GM04503 (cell line): ENCODE results near the gene RSPO3.
"Not testable (repeated sequence)": the region's sequence is repeated elsewhere in the genome, so short reads cannot be mapped to it uniquely, and the experiment has no call there.

Experiments used
- DNase-seq: peaks from one replicate; pipeline ENCODE4 v3.0.0-alpha.2; 2012; ENCODE audit warnings: low read depth

RSPO3 gene

GRCh38 chr6:127118298-127119101, at the start of gene RSPO3:
TSS of gene RSPO3 (plus strand) at chr6:127118671. CDS start at chr6:127119193, 522 bp downstream.
- DNase-seq = no peak

GRCh38 chr6:127069659-127070279, 48.7 kb upstream of the RSPO3 start:
- DNase-seq = no peak

- no peak for DNase-seq
These were observed 45.2 kb upstream of the RSPO3 start for GRCh38 chr6:127073222-127073621.

GRCh38 chr6:127076466-127076865, 42.0 kb upstream of the RSPO3 start:
- DNase-seq = no peak

- DNase-seq = no peak
These were observed 40.6 kb upstream of the RSPO3 start for GRCh38 chr6:127077886-127078285.

- no peak for DNase-seq
These were observed 39.8 kb upstream of the RSPO3 start for GRCh38 chr6:127078669-127079068.

- no peak for DNase-seq
These were observed 38.8 kb upstream of the RSPO3 start for GRCh38 chr6:127079681-127080080.

- no peak for DNase-seq
These were observed 38.4 kb upstream of the RSPO3 start for GRCh38 chr6:127080081-127080480.

- no peak for DNase-seq
These were observed 35.1 kb upstream of the RSPO3 start for GRCh38 chr6:127083231-127083962.

GRCh38 chr6:127083963-127084310, 34.5 kb upstream of the RSPO3 start:
- DNase-seq = no peak

- no peak for DNase-seq
These were observed 33.3 kb upstream of the RSPO3 start for GRCh38 chr6:127085181-127085580.

GRCh38 chr6:127090051-127090450, 28.4 kb upstream of the RSPO3 start:
- no peak for DNase-seq

GRCh38 chr6:127092466-127092865, 26.0 kb upstream of the RSPO3 start:
- no peak for DNase-seq

- DNase-seq = no peak
These were observed 23.7 kb upstream of the RSPO3 start for GRCh38 chr6:127094791-127095190.

- no peak for DNase-seq
These were observed 22.3 kb upstream of the RSPO3 start for GRCh38 chr6:127096167-127096566.

GRCh38 chr6:127097442-127097841, 21.0 kb upstream of the RSPO3 start:
- DNase-seq = not testable (repeated sequence)

GRCh38 chr6:127100510-127101140, 17.8 kb upstream of the RSPO3 start:
- DNase-seq = no peak

- DNase-seq = peak; percentile 85
These were observed 16.2 kb upstream of the RSPO3 start for GRCh38 chr6:127102299-127102698.

- DNase-seq = no peak
These were observed 15.6 kb upstream of the RSPO3 start for GRCh38 chr6:127102859-127103258.

- DNase-seq = no peak
These were observed 15.0 kb upstream of the RSPO3 start for GRCh38 chr6:127103482-127103881.

- DNase-seq = no peak
These were observed 10.6 kb upstream of the RSPO3 start for GRCh38 chr6:127107916-127108315.

GRCh38 chr6:127110712-127111111, 7.8 kb upstream of the RSPO3 start:
- DNase-seq = no peak

- no peak for DNase-seq
These were observed 6.9 kb upstream of the RSPO3 start for GRCh38 chr6:127111526-127111925.
